A549 (cell line): ENCODE measurements around the gene SRM. TPM values are rescaled to one million over a fixed set of nuclear protein-coding genes. Genes with fewer than 3 reads are reported as not detected.

Experiments used
- ATAC-seq, 2 experiments: fragments of 200-7000 bp in 1 of 2; fragments of >200 bp in 1 of 2; cut with Nextera tagmentation in 1 of 2; cut with Tn5 transposase in 1 of 2; 3 replicates each; pipeline versions ENCODE4 v1.8.0 to v1.9.1; 2018 to 2020; ENCODE audit warnings: mild to moderate bottlenecking in 1 of 2, moderate library complexity in 1 of 2
- CTCF ChIA-PET: fragments of 300-600 bp; sonication (Branson Sonifier 250); formaldehyde crosslinking; extraction: SDS; loops from one replicate; lab custom pipeline; 2021; ENCODE audit warnings: antibody characterized with exemption, inconsistent platforms; lab: Yijun Ruan, JAX
- POLR2A ChIA-PET: fragments of 350-600 bp; formaldehyde crosslinking; extraction: SDS; loops from one replicate; lab custom pipeline; 2021; ENCODE audit warnings: antibody characterized with exemption, inconsistent platforms; lab: Yijun Ruan, JAX
- DNase-seq, 2 experiments: peaks; one replicate each; pipeline versions ENCODE4 v3.0.0 to v3.0.0-alpha.2; 2011 to 2016; ENCODE audit warnings: low read depth in 1 of 2, low spot score in 1 of 2
- FAIRE-seq: peaks from 2 replicates; lab custom pipeline; 2011; peaks lifted over from hg19 to GRCh38; lab: Jason Lieb, UNC
- H3K27ac ChIP-seq, 2 experiments: fragments of >200 bp; sonication (Bioruptor Twin); formaldehyde crosslinking; 3 replicates each; pipeline ENCODE4 v1.5.1; 2016 to 2017
- H3K4me1 ChIP-seq: fragments of >200 bp; sonication (Bioruptor Twin); formaldehyde crosslinking; 3 replicates; pipeline ENCODE4 v1.6.1; 2016
- H3K4me2 ChIP-seq: fragments of >200 bp; sonication (Bioruptor Twin); formaldehyde crosslinking; 3 replicates; pipeline ENCODE4 v1.6.1; 2016
- H3K4me3 ChIP-seq: fragments of >200 bp; sonication (Bioruptor Twin); formaldehyde crosslinking; 3 replicates; pipeline ENCODE4 v1.5.1; 2016
- H3K9me3 ChIP-seq: fragments of >200 bp; sonication (Bioruptor Twin); formaldehyde crosslinking; 3 replicates; pipeline ENCODE4 v1.6.1; 2016
- CBX8 ChIP-seq: fragments of 200-600 bp; sonication (generic); IDR thresholded peaks from 2 replicates; pipeline ENCODE4 v1.6.1; 2016
- CHD2 ChIP-seq: fragments of 150-350 bp; IDR thresholded peaks from 2 replicates; pipeline ENCODE4 v1.6.1; 2014; ENCODE audit warnings: low read length; ENCODE audit not compliant: partially characterized antibody
- CTCF ChIP-seq: fragments of >200 bp; sonication (Bioruptor Twin); formaldehyde crosslinking; IDR thresholded peaks from 3 replicates; pipeline ENCODE4 v1.5.1; 2016
- EHF ChIP-seq: fragments of 250-450 bp; sonication (Bioruptor Pico); IDR thresholded peaks from 2 replicates; pipeline ENCODE4 v1.5.0; 2020; ENCODE audit warnings: mild to moderate bottlenecking
- EP300 ChIP-seq, 2 experiments: fragments of >200 bp; sonication (Bioruptor Twin); formaldehyde crosslinking; IDR thresholded peaks; 2 replicates in 1 of 2; 3 replicates in 1 of 2; pipeline ENCODE4 v1.6.1; 2016 to 2017
- ESRRA ChIP-seq: fragments of 150-350 bp; IDR thresholded peaks from 2 replicates; pipeline ENCODE4 v1.6.1; 2014; ENCODE audit warnings: mild to moderate bottlenecking, low read length, borderline replicate concordance
- FOSL2 ChIP-seq, 2 experiments: fragments of 450-650 bp in 1 of 2; fragments of >200 bp in 1 of 2; sonication (Bioruptor Twin) in 1 of 2; formaldehyde crosslinking; IDR thresholded peaks; 2 replicates each; pipeline versions ENCODE4 v1.5.0 to v1.6.1; 2016 to 2020; ENCODE audit warnings: mild to moderate bottlenecking in 1 of 2, moderate library complexity in 1 of 2
- FOXS1 ChIP-seq: fragments of 250-450 bp; sonication (Bioruptor Pico); IDR thresholded peaks from 2 replicates; pipeline ENCODE4 v1.5.0; 2020; ENCODE audit warnings: mild to moderate bottlenecking, moderate library complexity
- HOXA7 ChIP-seq: fragments of 250-450 bp; sonication (Bioruptor Pico); IDR thresholded peaks from 2 replicates; pipeline ENCODE4 v1.5.0; 2020; ENCODE audit warnings: mild to moderate bottlenecking, moderate library complexity
- HOXB13 ChIP-seq: fragments of 250-450 bp; sonication (Bioruptor Pico); IDR thresholded peaks from 2 replicates; pipeline ENCODE4 v1.5.0; 2020; ENCODE audit warnings: low read depth, mild to moderate bottlenecking, moderate library complexity
- KDM1A ChIP-seq: fragments of 200-600 bp; sonication (generic); IDR thresholded peaks from 2 replicates; pipeline ENCODE4 v1.6.1; 2016; ENCODE audit warnings: low read depth, mild to moderate bottlenecking
- MAFK ChIP-seq: fragments of 450-650 bp; IDR thresholded peaks from 2 replicates; pipeline ENCODE4 v1.6.1; 2014; ENCODE audit not compliant: partially characterized antibody
- MAX ChIP-seq: IDR thresholded peaks from 2 replicates; pipeline ENCODE4 v1.6.1; 2012
- MYC ChIP-seq: IDR thresholded peaks from 2 replicates; pipeline ENCODE4 v1.6.1; 2012; ENCODE audit warnings: mild to moderate bottlenecking, inconsistent platforms, low read length, improper control_type of control experiment, borderline replicate concordance
- NR3C1 ChIP-seq: fragments of >200 bp; sonication (Bioruptor Twin); formaldehyde crosslinking; IDR thresholded peaks from 3 replicates; pipeline ENCODE4 v1.6.1; 2017
- POLR2A ChIP-seq: IDR thresholded peaks from 2 replicates; pipeline ENCODE4 v1.6.1; 2012; ENCODE audit warnings: mild to moderate bottlenecking, low read length
- POLR2AphosphoS2 ChIP-seq: conservative IDR thresholded peaks from 2 replicates; pipeline ENCODE4 v1.6.1; 2012; ENCODE audit warnings: low read length, improper control_type of control experiment, inconsistent platforms
- RAD21 ChIP-seq, 2 experiments: fragments of >200 bp in 1 of 2; sonication (Bioruptor Twin) in 1 of 2; formaldehyde crosslinking in 1 of 2; IDR thresholded peaks in 1 of 2; conservative IDR thresholded peaks in 1 of 2; 2 replicates in 1 of 2; 3 replicates in 1 of 2; pipeline ENCODE4 v1.6.1; 2012 to 2018; ENCODE audit warnings: inconsistent platforms in 1 of 2
- RNF2 ChIP-seq: fragments of 200-600 bp; sonication (generic); IDR thresholded peaks from 2 replicates; pipeline ENCODE4 v1.6.1; 2016; ENCODE audit warnings: low read depth, mild to moderate bottlenecking, antibody characterized with exemption, moderate library complexity, borderline replicate concordance
- SMC3 ChIP-seq: fragments of >200 bp; sonication (Bioruptor Twin); formaldehyde crosslinking; IDR thresholded peaks from 3 replicates; pipeline ENCODE4 v1.6.1; 2018; ENCODE audit warnings: inconsistent platforms
- SREBF2 ChIP-seq: fragments of 450-650 bp; IDR thresholded peaks from 2 replicates; pipeline ENCODE4 v1.6.1; 2014; ENCODE audit warnings: mild to moderate bottlenecking, moderate library complexity
- TFCP2L1 ChIP-seq: fragments of 250-450 bp; sonication (Bioruptor Pico); IDR thresholded peaks from 2 replicates; pipeline ENCODE4 v1.5.0; 2021; ENCODE audit warnings: mild to moderate bottlenecking
- ZC3H11A ChIP-seq: fragments of 450-650 bp; IDR thresholded peaks from 2 replicates; pipeline ENCODE4 v1.6.1; 2014; ENCODE audit warnings: antibody characterized with exemption, mild to moderate bottlenecking
- ZFP36 ChIP-seq: fragments of 450-650 bp; IDR thresholded peaks from 2 replicates; pipeline ENCODE4 v1.6.1; 2014; ENCODE audit warnings: borderline replicate concordance; ENCODE audit not compliant: partially characterized antibody
- ZNF302 ChIP-seq: fragments of 250-450 bp; sonication (Bioruptor Pico); IDR thresholded peaks from 2 replicates; pipeline ENCODE4 v1.9.0; 2021; ENCODE audit warnings: inconsistent platforms, mild to moderate bottlenecking, moderate library complexity
- ZSCAN20 ChIP-seq: fragments of 250-450 bp; sonication (Bioruptor Pico); IDR thresholded peaks from 2 replicates; pipeline ENCODE4 v1.8.0; 2022; ENCODE audit warnings: mild to moderate bottlenecking, moderate library complexity
- WGBS: methylation state at CpG from one replicate; pipeline ENCODE4 v1.1.6; 2017; ENCODE audit errors: missing lambda C conversion rate; 5-methylcytosine and 5-hydroxymethylcytosine counted together
- polyA plus RNA-seq, 4 experiments: library from polyadenylated mRNA; depleted of rRNA in 3 of 4; stranded (reverse); fragments of >200 nt; fragmentation: RNase III in 1 of 4; extraction: RNeasy Plus Mini Kit Qiagen cat#74134 plus additional on column Dnase treatment in 1 of 4; gene quantifications; 2 replicates in 3 of 4; 3 replicates in 1 of 4; pipeline ENCODE4 v1.2.3, GENCODE V29; 2011 to 2017

Gene SRM
- polyA plus RNA-seq, 2 of the 4 experiments (the other 2 are of a cell fraction), result 30.8 to 87.8 TPM

- CTCF ChIA-PET, result interaction anchor here (1.6 kb wide), 1 partner anchor 602 kb away, joined by 4 read pairs; no protein-coding TSS in a partner anchor
- H3K9me3 ChIP-seq, result no peaks in the 10 kb centered on the region
- ATAC-seq, result peak; percentile 15 to 21; a peak in 3 of 6 replicates
- POLR2A ChIA-PET, result no interaction called here
- no peak overlapping the region for H3K4me2 ChIP-seq
- H3K4me1 ChIP-seq, result no peaks in the 10 kb centered on the region
- no peak for FAIRE-seq
- H3K4me3 ChIP-seq, result no peak overlapping the region
- TF ChIP-seq ZC3H11A (no peak), TFCP2L1 (CRISPR knock-in tag) (no peak), EHF (CRISPR knock-in tag) (no peak), FOXS1 (CRISPR knock-in tag) (no peak), POLR2A (no peak), SMC3 (no peak), MAFK (no peak), EP300 (IDR thresholded peaks at IDR 0.05) (no peak), NR3C1 (no peak), MYC (no peak), POLR2AphosphoS2 (no peak), CBX8 (no peak), ZSCAN20 (no peak), HOXA7 (CRISPR knock-in tag) (no peak), HOXB13 (no peak), ZFP36 (no peak), SREBF2 (no peak)
- TF ChIP-seq, all 56 proteins: peak for 0
- H3K27ac ChIP-seq, result no peak overlapping the region
- no peak for DNase-seq
- WGBS, result 60% methylated on average over 7 of the region's 19 CpGs
Measured at GRCh38 chr1:11042995-11043874, 16.6 kb downstream of the SRM start.

GRCh38 chr1:11042065-11042464, 17.8 kb downstream of the SRM start:
- POLR2A ChIA-PET, result no interaction called here
- H3K4me3 ChIP-seq, result no peak overlapping the region
- TF ChIP-seq SREBF2, result no peak
- TF ChIP-seq EHF (CRISPR knock-in tag), result no peak
- TF ChIP-seq MAFK, result no peak
- TF ChIP-seq MAX, result no peak
- no peak for TF ChIP-seq RAD21 (conservative IDR thresholded peaks at IDR 0.05 in 1 of 2, IDR thresholded peaks at IDR 0.05 in 1 of 2)
- TF ChIP-seq MYC, result no peak
- TF ChIP-seq KDM1A, result no peak
- TF ChIP-seq ESRRA, result no peak
- no peak for TF ChIP-seq CTCF
- TF ChIP-seq CHD2, result no peak
- no peak for TF ChIP-seq FOSL2 (IDR thresholded peaks at IDR 0.05)
- TF ChIP-seq FOSL2 (CRISPR knock-in tag; IDR thresholded peaks at IDR 0.05), result no peak
- no peak for TF ChIP-seq POLR2AphosphoS2
- no peak for TF ChIP-seq RNF2
- no peak for TF ChIP-seq ZNF302 (CRISPR knock-in tag)
- TF ChIP-seq, all 56 proteins: peak for 0
- Histone ChIP-seq H3K27ac (no peak overlapping the region), H3K4me2 (no peak overlapping the region), H3K4me1 (no peaks in the 10 kb centered on the region), H3K9me3 (no peaks in the 10 kb centered on the region)
- 49% methylated on average over 3 of the region's 3 CpGs for WGBS
- no peak for ATAC-seq
- FAIRE-seq, result no peak
- CTCF ChIA-PET, result no interaction called here
- DNase-seq, result no peak
